HCT116 (cell line): ENCODE data around the gene TIMP3. TPM values are rescaled to one million over a fixed set of nuclear protein-coding genes. Genes with fewer than 3 reads are reported as not detected.

Source experiments
- ATAC-seq: fragments of 200-7000 bp; cut with Tn5 transposase; 2 replicates; pipeline ENCODE4 v1.9.1; 2020; ENCODE audit warnings: mild to moderate bottlenecking, moderate library complexity
- BruUV-seq: library from RNA; stranded (reverse); fragments of 400-500 nt; replicated peaks from 2 replicates; lab custom pipeline; 2021; lab: Mats Ljungman, UMichigan
- CTCF ChIA-PET: fragments of 300-600 bp; sonication (Branson Sonifier 250); formaldehyde crosslinking; loops from one replicate; lab custom pipeline; 2021; ENCODE audit warnings: antibody characterized with exemption; lab: Charles Lee
- POLR2A ChIA-PET: fragments of 300-600, 350-600 bp; sonication (Branson Sonifier 250); formaldehyde crosslinking; loops from one replicate; lab custom pipeline; 2021; ENCODE audit warnings: antibody characterized with exemption; lab: Charles Lee
- RAD21 ChIA-PET, 2 experiments: fragments of 300-600 bp; sonication (Branson Sonifier 250); formaldehyde crosslinking; loops; one replicate each; lab custom pipeline; 2023; ENCODE audit warnings: low total read pairs in 2 of 2; ENCODE audit not compliant: uncharacterized antibody in 2 of 2, unreplicated experiment in 2 of 2, low non-redundant PET in 1 of 2; lab: Charles Lee
- DNase-seq: peaks from one replicate; pipeline ENCODE4 v3.0.0-alpha.2; 2010; ENCODE audit warnings: low read depth, low spot score
- H2AFZ ChIP-seq: fragments of 200-600 bp; shearing (Covaris generic), sonication (generic); 2 replicates; pipeline ENCODE4 v1.6.1; 2017; ENCODE audit warnings: low read depth, mixed run types, mixed read lengths, antibody characterized with exemption, low read length; ENCODE audit not compliant: poor library complexity, severe bottlenecking
- H3K27ac ChIP-seq: 2 replicates; pipeline ENCODE4 v1.5.1; 2012; ENCODE audit warnings: low read depth, low read length
- H3K27me3 ChIP-seq: fragments of 200-600 bp; sonication (generic); 2 replicates; pipeline ENCODE4 v1.6.1; 2016; ENCODE audit warnings: mixed run types, low read length, mixed read lengths; ENCODE audit not compliant: insufficient read depth
- H3K36me3 ChIP-seq, 2 experiments: fragments of 200-500 bp in 1 of 2; fragments of 200-600 bp in 1 of 2; sonication (Bioruptor generic) in 1 of 2; sonication (generic) in 1 of 2; 2 replicates each; pipeline versions ENCODE4 v1.5.1 to v1.6.1; 2014 to 2016; ENCODE audit warnings: low read length in 2 of 2, inconsistent platforms in 1 of 2, mixed read lengths in 1 of 2, mixed run types in 1 of 2; ENCODE audit not compliant: insufficient read depth in 2 of 2, control insufficient read depth in 1 of 2
- H3K4me1 ChIP-seq, 2 experiments: fragments of 200-600 bp in 1 of 2; sonication (generic) in 1 of 2; 2 replicates each; pipeline versions ENCODE4 v1.5.1 to v1.6.1; 2012 to 2017; ENCODE audit warnings: low read length in 2 of 2, inconsistent platforms in 1 of 2, mild to moderate bottlenecking in 1 of 2, mixed read lengths in 1 of 2, mixed run types in 1 of 2, moderate library complexity in 1 of 2; ENCODE audit not compliant: insufficient read depth in 2 of 2, control insufficient read depth in 1 of 2
- H3K4me2 ChIP-seq: fragments of 200-600 bp; sonication (generic); 2 replicates; pipeline ENCODE4 v1.6.1; 2017; ENCODE audit warnings: mixed run types, low read length, mixed read lengths
- H3K4me3 ChIP-seq, 2 experiments: fragments of 200-600 bp in 1 of 2; sonication (generic) in 1 of 2; replicated peaks in 1 of 2; 2 replicates each; pipeline ENCODE4 v1.5.1; 2011 to 2016; ENCODE audit warnings: low read length in 2 of 2, control low read depth in 1 of 2, low read depth in 1 of 2, mild to moderate bottlenecking in 1 of 2, mixed read lengths in 1 of 2, mixed run types in 1 of 2
- H3K79me2 ChIP-seq: fragments of 200-600 bp; sonication (generic); 2 replicates; pipeline ENCODE4 v1.6.1; 2017; ENCODE audit warnings: mild to moderate bottlenecking, mixed run types, low read length, moderate library complexity, mixed read lengths; ENCODE audit not compliant: insufficient read depth
- H3K9ac ChIP-seq: fragments of 200-600 bp; sonication (generic); 2 replicates; pipeline ENCODE4 v1.6.1; 2016; ENCODE audit warnings: low read length, mixed read lengths
- H3K9me2 ChIP-seq: fragments of 200-600 bp; sonication (generic), shearing (Covaris generic); 2 replicates; pipeline ENCODE4 v1.6.1; 2017; ENCODE audit warnings: mixed run types, mild to moderate bottlenecking, moderate library complexity; ENCODE audit not compliant: insufficient read depth
- H3K9me3 ChIP-seq, 2 experiments: fragments of 200-500 bp in 1 of 2; fragments of 200-600 bp in 1 of 2; sonication (Bioruptor generic) in 1 of 2; sonication (generic) in 1 of 2; 2 replicates each; pipeline ENCODE4 v1.6.1; 2014 to 2017; ENCODE audit warnings: low read length in 2 of 2, mixed read lengths in 2 of 2, inconsistent platforms in 1 of 2, low read depth in 1 of 2, mild to moderate bottlenecking in 1 of 2, mixed run types in 1 of 2, moderate library complexity in 1 of 2; ENCODE audit not compliant: control insufficient read depth in 1 of 2, insufficient read depth in 1 of 2
- H4K20me1 ChIP-seq: fragments of 200-600 bp; sonication (generic), shearing (Covaris generic); 2 replicates; pipeline ENCODE4 v1.6.1; 2017; ENCODE audit warnings: mixed run types, mild to moderate bottlenecking, moderate library complexity; ENCODE audit not compliant: insufficient read depth
- CBX3 ChIP-seq: IDR thresholded peaks from 2 replicates; pipeline ENCODE4 v1.6.1; 2012; ENCODE audit warnings: low read depth
- CEBPB ChIP-seq: IDR thresholded peaks from 2 replicates; pipeline ENCODE4 v1.6.1; 2012; ENCODE audit warnings: low read depth
- EGR1 ChIP-seq: IDR thresholded peaks from 2 replicates; pipeline ENCODE4 v1.6.1; 2012; ENCODE audit warnings: low read depth
- EZH2 ChIP-seq: fragments of 200-600 bp; sonication (generic); IDR thresholded peaks from 2 replicates; pipeline ENCODE4 v1.6.1; 2017; ENCODE audit warnings: antibody characterized with exemption, mixed run types
- EZH2phosphoT487 ChIP-seq: fragments of 200-600 bp; IDR thresholded peaks from 2 replicates; pipeline ENCODE4 v1.6.1; 2018; ENCODE audit warnings: antibody characterized with exemption, borderline replicate concordance
- FOSL1 ChIP-seq: IDR thresholded peaks from 2 replicates; pipeline ENCODE4 v1.6.1; 2012; ENCODE audit warnings: low read depth
- MAX ChIP-seq: IDR thresholded peaks from 2 replicates; pipeline ENCODE4 v1.6.1; 2012
- SIN3A ChIP-seq: IDR thresholded peaks from 2 replicates; pipeline ENCODE4 v1.6.1; 2012; ENCODE audit warnings: low read depth
- ZBTB33 ChIP-seq: IDR thresholded peaks from 2 replicates; pipeline ENCODE4 v1.6.1; 2011; ENCODE audit warnings: mild to moderate bottlenecking, low read length, moderate library complexity; ENCODE audit not compliant: insufficient replicate concordance; ENCODE audit errors: extremely low read depth
- intact Hi-C: fragments of 100-400 bp; cut with micrococcal nuclease; formaldehyde crosslinking; loops from 2 replicates; pipeline ENCODE4 v1.10.0; 2022
- total RNA-seq: library from RNA; stranded (reverse); gene quantifications from one replicate; pipeline ENCODE4 v1.2.1, GENCODE V29; 2021; ENCODE audit not compliant: unreplicated experiment

Gene TIMP3
- total RNA-seq, 1 experiment from 2014 or later: 2.2 TPM

GRCh38 chr22:32874385-32874784 is 72.9 kb downstream of the TIMP3 start:
- Histone ChIP-seq H3K4me3 (no peak overlapping the region), H3K36me3 (no peaks in the 10 kb centered on the region), H2AFZ (no peak overlapping the region), H3K4me2 (no peak overlapping the region), H3K9me2 (no peaks in the 10 kb centered on the region), H3K79me2 (no peaks in the 10 kb centered on the region), H3K4me1 (no peaks in the 10 kb centered on the region), H3K9me3 (no peaks in the 10 kb centered on the region), H3K27ac (no peak overlapping the region), H4K20me1 (no peaks in the 10 kb centered on the region), H3K27me3 (peaks cover 35% of the 10 kb centered on the region), H3K9ac (no peak overlapping the region)
- ChIA-PET CTCF (no interaction called here), POLR2A (no interaction called here), RAD21 (no interaction called here)
- no TSS peak for BruUV-seq
- DNase-seq: no peak
- intact Hi-C loops: no loop called here
- TF ChIP-seq SIN3A (no peak), FOSL1 (no peak), CEBPB (no peak), ZBTB33 (no peak), MAX (no peak), EGR1 (no peak), EZH2phosphoT487 (no peak), EZH2 (no peak)
- ATAC-seq: no peak

GRCh38 chr22:32874976-32875375 is 73.5 kb downstream of the TIMP3 start:
- Histone ChIP-seq H3K9ac (no peak overlapping the region), H3K9me3 (no peaks in the 10 kb centered on the region), H3K36me3 (no peaks in the 10 kb centered on the region), H3K79me2 (no peaks in the 10 kb centered on the region), H3K4me2 (no peak overlapping the region), H3K27ac (no peak overlapping the region), H3K4me3 (no peak overlapping the region), H4K20me1 (no peaks in the 10 kb centered on the region), H3K4me1 (no peaks in the 10 kb centered on the region), H2AFZ (no peak overlapping the region), H3K9me2 (no peaks in the 10 kb centered on the region), H3K27me3 (peaks cover 35% of the 10 kb centered on the region)
- ChIA-PET POLR2A (no interaction called here), CTCF (no interaction called here), RAD21 (no interaction called here)
- no peak for TF ChIP-seq EGR1
- TF ChIP-seq SIN3A: no peak
- TF ChIP-seq CBX3: no peak
- no peak for TF ChIP-seq CEBPB
- DNase-seq (no peak), ATAC-seq (no peak)
- no TSS peak for BruUV-seq
- intact Hi-C loops: no loop called here
